GM18508 (cell line): ENCODE measurements around the gene CDC42SE1.

Experiments used
- ATAC-seq: cut with Tn5 transposase; IDR thresholded peaks from one replicate; pipeline ENCODE4 v1.9.1; 2021; ENCODE audit warnings: moderate number of reproducible peaks; ENCODE audit not compliant: insufficient read depth, unreplicated experiment

CDC42SE1 gene

GRCh38 chr1:151009674-151010345 lies 49.6 kb downstream of the CDC42SE1 start:
- no peak for ATAC-seq

- ATAC-seq: no peak
Measured at GRCh38 chr1:151009206-151009587, 50.2 kb downstream of the CDC42SE1 start.

- ATAC-seq: no peak
Measured at GRCh38 chr1:151008244-151009205, 50.9 kb downstream of the CDC42SE1 start, which contains the start of gene PRUNE1. Gene PRUNE1, plus strand, starts transcription at chr1:151008449. Its CDS starts 184 bp downstream, at chr1:151008633.

GRCh38 chr1:151007853-151008243 lies 51.6 kb downstream of the CDC42SE1 start:
- no peak for ATAC-seq

DNA sequence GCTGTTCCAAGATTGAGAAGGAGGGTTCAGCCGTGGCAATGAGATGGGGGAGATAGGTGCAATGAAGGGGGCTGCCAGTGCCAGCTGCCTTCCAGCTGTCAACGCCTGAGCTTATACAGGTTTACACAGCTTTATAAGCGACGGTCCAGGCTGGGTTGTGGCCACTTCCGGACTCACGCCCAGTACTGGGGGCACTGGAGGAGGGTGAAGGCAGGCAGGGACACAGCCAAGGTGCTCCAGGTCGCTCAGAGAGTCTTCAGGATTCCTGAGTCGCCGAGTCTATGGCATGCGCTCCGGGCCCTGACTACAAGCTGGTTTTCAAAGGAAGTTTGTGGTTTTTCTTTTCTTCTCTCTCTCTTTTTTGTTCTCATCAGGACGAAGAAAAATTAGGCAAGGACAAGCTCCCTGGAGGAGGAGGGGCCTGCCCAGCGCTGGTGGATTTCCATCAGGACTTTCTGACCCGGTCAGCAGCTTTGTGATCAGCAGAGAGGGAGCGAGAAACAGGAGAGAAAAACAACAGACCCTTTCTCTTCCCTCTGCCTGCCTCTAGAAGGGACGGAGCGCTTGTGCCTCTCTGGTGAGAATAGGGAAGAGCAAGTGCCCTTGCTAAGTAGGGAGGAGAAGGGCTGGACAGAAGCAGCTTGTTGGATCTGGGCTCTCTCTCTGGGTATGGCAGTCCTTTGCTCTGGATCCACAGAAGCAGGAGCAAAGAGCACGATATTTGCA lies 52.9 kb downstream of the CDC42SE1 start, which contains the start of gene MINDY1:
Gene MINDY1, minus strand, starts transcription at position 576 of the 726 bp plus-strand sequence. CDS start 4,285 bp downstream, outside the sequence.
- no peak for ATAC-seq

- no peak for ATAC-seq
Measured at GRCh38 chr1:151005729-151006319, 53.6 kb downstream of the CDC42SE1 start.

DNA sequence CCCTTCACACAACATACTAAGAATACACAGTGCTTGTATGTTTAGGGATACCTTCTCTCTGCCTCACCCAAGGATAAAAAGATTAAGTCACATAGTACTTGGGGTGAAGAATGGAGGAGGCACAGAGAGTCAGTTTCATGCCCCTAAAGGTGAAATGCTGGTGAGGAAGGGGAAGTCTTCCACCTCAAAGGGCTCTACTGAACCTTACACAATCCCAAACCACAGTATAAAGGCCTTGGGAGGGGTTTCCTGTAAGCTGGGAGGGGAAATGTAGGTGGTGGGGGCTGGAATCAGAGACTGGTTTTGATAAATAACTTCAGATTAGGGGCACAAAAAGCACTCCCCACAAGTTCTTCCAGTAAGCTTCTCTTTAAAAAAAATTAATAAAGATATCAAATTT lies 56.2 kb downstream of the CDC42SE1 start:
- ATAC-seq: no peak

- ATAC-seq: no peak
Measured at GRCh38 chr1:151002611-151003010, 56.8 kb downstream of the CDC42SE1 start.

GRCh38 chr1:151002051-151002450 lies 57.4 kb downstream of the CDC42SE1 start:
- ATAC-seq: no peak

GRCh38 chr1:151001602-151002001 lies 57.8 kb downstream of the CDC42SE1 start:
- ATAC-seq: no peak
